Stimulated activated CD4-positive, alpha-beta T cell treated with anti-CD3 and anti-CD28 coated beads, TNF-alpha, amount 100 ng/mL, for 4 hours (primary cell): ENCODE results near the gene AURKAIP1.
"Not testable (repeated sequence)": the region's sequence is repeated elsewhere in the genome, so short reads cannot be mapped to it uniquely, and the experiment has no call there.

Experiments used
- DNase-seq, 3 experiments: peaks; one replicate each; pipeline ENCODE4 v3.0.0-alpha.2; 2020; ENCODE audit warnings: low read depth in 3 of 3

AURKAIP1 gene

GRCh38 chr1:1374929-1375662 is at the start of gene AURKAIP1:
AURKAIP1 (minus strand) TSS chr1:1375207; CDS start chr1:1374756, 451 bp downstream.
- peak; percentile 85 to 92 (median 88) for DNase-seq

- no peak for DNase-seq
These were observed 49.7 kb upstream of the AURKAIP1 start for GRCh38 chr1:1424707-1425106.

GRCh38 chr1:1423245-1423597 is 48.2 kb upstream of the AURKAIP1 start:
- no peak for DNase-seq

GRCh38 chr1:1422465-1423244 is 47.6 kb upstream of the AURKAIP1 start:
- DNase-seq: no peak

- DNase-seq: no peak
These were observed 47.0 kb upstream of the AURKAIP1 start for GRCh38 chr1:1421907-1422464.

GRCh38 chr1:1421147-1421906 is 46.3 kb upstream of the AURKAIP1 start, which contains the start of gene ANKRD65:
ANKRD65 (minus strand) TSS chr1:1421276; CDS start chr1:1421005, 271 bp downstream.
- no peak for DNase-seq

- no peak for DNase-seq
These were observed 45.7 kb upstream of the AURKAIP1 start for GRCh38 chr1:1420654-1421141.

GRCh38 chr1:1419813-1420653 is 45.0 kb upstream of the AURKAIP1 start:
- DNase-seq: no peak

GRCh38 chr1:1419363-1419812 is 44.4 kb upstream of the AURKAIP1 start:
- no peak for DNase-seq

- no peak for DNase-seq
These were observed 43.7 kb upstream of the AURKAIP1 start for GRCh38 chr1:1418464-1419362.

GRCh38 chr1:1417825-1418463 is 42.9 kb upstream of the AURKAIP1 start:
- DNase-seq: not testable (repeated sequence)

GRCh38 chr1:1417396-1417795 is 42.4 kb upstream of the AURKAIP1 start:
- DNase-seq: not testable (repeated sequence)

- no peak for DNase-seq
These were observed 40.7 kb upstream of the AURKAIP1 start for GRCh38 chr1:1415751-1416150.

GRCh38 chr1:1412311-1412902 is 37.4 kb upstream of the AURKAIP1 start:
- not testable (repeated sequence) for DNase-seq

GRCh38 chr1:1411626-1412025 is 36.6 kb upstream of the AURKAIP1 start:
- no peak for DNase-seq

- DNase-seq: not testable (repeated sequence)
These were observed 35.2 kb upstream of the AURKAIP1 start for GRCh38 chr1:1410238-1410637.

- no peak for DNase-seq
These were observed 32.8 kb upstream of the AURKAIP1 start for GRCh38 chr1:1407636-1408318.
